Spleen (tissue), 11 donors: Measurements from ENCODE around the gene TCEANC2. TPM values are rescaled to one million over a fixed set of nuclear protein-coding genes. Genes with fewer than 3 reads are reported as not detected.

Experiments
- DNase-seq: peaks from one replicate; pipeline ENCODE4 v3.0.0-alpha.2; 2020
- H3K27ac ChIP-seq, 8 donors: fragments of 200-600 bp; sonication (generic) in 7 of 8; 1 replicate in 4 of 8; 2 replicates in 4 of 8; pipeline versions ENCODE4 v1.5.0 to v1.8.0; 2016 to 2021; ENCODE audit warnings: inconsistent platforms in 4 of 8, mild to moderate bottlenecking in 4 of 8, moderate library complexity in 1 of 8
- H3K27me3 ChIP-seq, 7 donors: fragments of 200-600 bp; sonication (generic) in 6 of 7; replicated peaks in 1 of 7; 1 replicate in 4 of 7; 2 replicates in 3 of 7; pipeline versions ENCODE4 v1.5.0 to v1.8.0; 2016 to 2021; ENCODE audit warnings: inconsistent platforms in 3 of 7, mild to moderate bottlenecking in 1 of 7
- H3K36me3 ChIP-seq, 6 donors: fragments of 200-600 bp; sonication (generic) in 5 of 6; 1 replicate in 4 of 6; 2 replicates in 2 of 6; pipeline versions ENCODE4 v1.5.0 to v1.8.0; 2016 to 2021; ENCODE audit warnings: inconsistent platforms in 2 of 6
- H3K4me1 ChIP-seq, 6 donors: fragments of 200-600 bp; sonication (generic) in 5 of 6; 1 replicate in 3 of 6; 2 replicates in 3 of 6; pipeline versions ENCODE4 v1.5.0 to v1.8.0; 2016 to 2021; ENCODE audit warnings: inconsistent platforms in 3 of 6
- H3K4me3 ChIP-seq, 8 donors: fragments of 200-600 bp; sonication (generic) in 7 of 8; 1 replicate in 4 of 8; 2 replicates in 4 of 8; pipeline versions ENCODE4 v1.5.0 to v1.8.0; 2016 to 2021; ENCODE audit warnings: inconsistent platforms in 4 of 8, mild to moderate bottlenecking in 4 of 8, moderate library complexity in 2 of 8
- H3K9me3 ChIP-seq, 8 donors: fragments of 200-600 bp; sonication (generic) in 7 of 8; 1 replicate in 4 of 8; 2 replicates in 4 of 8; pipeline versions ENCODE4 v1.5.0 to v1.8.0; 2016 to 2021; ENCODE audit warnings: inconsistent platforms in 4 of 8
- CTCF ChIP-seq, 11 experiments: fragments of 200-600 bp in 7 of 11; fragments of 450-650 bp in 4 of 11; sonication (generic) in 4 of 11; IDR thresholded peaks in 8 of 11; conservative IDR thresholded peaks in 3 of 11; 1 replicate in 7 of 11; 2 replicates in 4 of 11; pipeline versions ENCODE4 v1.4.0 to v1.8.0; 2016 to 2021; ENCODE audit warnings: antibody characterized with exemption in 11 of 11, inconsistent platforms in 4 of 11, mild to moderate bottlenecking in 1 of 11
- POLR2A ChIP-seq, 3 donors: fragments of 450-650 bp; IDR thresholded peaks; one replicate each; pipeline ENCODE4 v1.5.1; 2017; ENCODE audit warnings: antibody characterized with exemption in 3 of 3, mild to moderate bottlenecking in 1 of 3
- POLR2AphosphoS5 ChIP-seq, 3 donors: sonication (generic); formaldehyde crosslinking; IDR thresholded peaks; one replicate each; pipeline ENCODE4 v1.5.1; 2017; ENCODE audit warnings: antibody characterized with exemption in 3 of 3
- WGBS, 5 donors: extraction: QIAGEN DNeasy Blood & Tissue Kit in 3 of 5; methylation state at CpG; one replicate each; pipeline versions ENCODE4 v1.1.5 to v1.1.7; 2013 to 2018; 5-methylcytosine and 5-hydroxymethylcytosine counted together
- intact Hi-C: fragments of 100-400 bp; cut with DNase I; formaldehyde crosslinking; loops from one replicate; pipeline ENCODE4 v1.15.0; 2023; ENCODE audit warnings: low total_unique reads
- polyA plus RNA-seq, 3 donors: library from polyadenylated mRNA; stranded (reverse); fragments of 200-250 nt; gene quantifications; one replicate each; pipeline ENCODE4 v1.2.1, GENCODE V29; 2013
- total RNA-seq, 7 donors: library from RNA; depleted of rRNA in 3 of 7; stranded (reverse); fragments of >200 nt in 3 of 7; fragmentation: NEBNext Ultra II Directional in 4 of 7; extraction: Animal tissue kit (Norgen Biotek cat#: 25700) in 4 of 7; gene quantifications; one replicate each; pipeline versions ENCODE4 v1.1.0 to v1.2.1, GENCODE V29; 2016 to 2021
- donor health status: healthy with polysubstance abuse.
- donor health status: DM: no; HTN: no; CAD: no; lungs with moderate emphysema.
- donor health status: DM: no; HTN: no; CAD: no.
- donor health status: Bipolar disorder and iron deficiency.
- donor health status: healthy.
- donor health status: DM: no; HTN: no; CAD: no.
- donor health status: DM: yes; HTN: yes; CAD: no.

TCEANC2 gene
- total and polyA plus RNA-seq, 10 donors, result 1.9 to 12.7 (median 6.4) TPM

GRCh38 chr1:54069791-54070170 lies 16.4 kb downstream of the TCEANC2 start:
- Histone ChIP-seq H3K27me3 (no peaks in the 10 kb centered on the region), H3K4me3 (no peak overlapping the region), H3K9me3 (no peaks in the 10 kb centered on the region), H3K36me3 (peaks cover 0 to 50% (median 4%) of the 10 kb centered on the region in 6 donors), H3K27ac (no peak overlapping the region), H3K4me1 (peaks cover 0 to 9% (median 2%) of the 10 kb centered on the region in 6 donors)
- no peak for TF ChIP-seq POLR2A (IDR thresholded peaks at IDR 0.05)
- TF ChIP-seq POLR2AphosphoS5 (IDR thresholded peaks at IDR 0.05), result no peak
- TF ChIP-seq CTCF (IDR thresholded peaks at IDR 0.05 in 8 of 11, conservative IDR thresholded peaks at IDR 0.05 in 3 of 11), result no peak
- intact Hi-C loops, result loop anchor here (5.0 to 10.0 kb wide), 3 partner anchors 338 to 735 kb away; partner anchors contain the start of genes SSBP3 and TTC22
- 33 to 68% (median 59%) methylated on average over 1 of the region's 1 CpG for WGBS, 5 donors
- no peak for DNase-seq

- DNase-seq, result no peak
- no peaks in the 10 kb centered on the region for H3K27me3 ChIP-seq
- H3K4me1 ChIP-seq, result peaks cover 0 to 9% (median 2%) of the 10 kb centered on the region in 6 donors
- no peak overlapping the region for H3K4me3 ChIP-seq
- intact Hi-C loops, result loop anchor here (5.0 kb wide), 2 partner anchors 337 to 417 kb away; partner anchors contain the start of gene SSBP3
- H3K36me3 ChIP-seq, result peaks cover 0 to 50% (median 4%) of the 10 kb centered on the region in 6 donors
- WGBS, 5 donors, result 8 to 14% (median 11%) methylated on average over 2 of the region's 2 CpGs
- TF ChIP-seq POLR2AphosphoS5 (IDR thresholded peaks at IDR 0.05), result no peak
- TF ChIP-seq POLR2A (IDR thresholded peaks at IDR 0.05), result no peak
- peak; percentile 48 to 88 (median 73) for TF ChIP-seq CTCF (IDR thresholded peaks at IDR 0.05 in 8 of 11, conservative IDR thresholded peaks at IDR 0.05 in 3 of 11)
- H3K27ac ChIP-seq, result no peak overlapping the region
- no peaks in the 10 kb centered on the region for H3K9me3 ChIP-seq
These were observed 16.9 kb downstream of the TCEANC2 start for GRCh38 chr1:54070171-54070837.

- Histone ChIP-seq H3K27me3 (no peaks in the 10 kb centered on the region), H3K4me1 (peaks cover 0 to 11% (median 0%) of the 10 kb centered on the region in 6 donors), H3K36me3 (peaks cover 0 to 21% (median 4%) of the 10 kb centered on the region in 6 donors), H3K9me3 (no peaks in the 10 kb centered on the region), H3K4me3 (no peak overlapping the region), H3K27ac (no peak overlapping the region)
- no peak for DNase-seq
- TF ChIP-seq POLR2AphosphoS5 (IDR thresholded peaks at IDR 0.05) (no peak), CTCF (IDR thresholded peaks at IDR 0.05 in 8 of 11, conservative IDR thresholded peaks at IDR 0.05 in 3 of 11) (no peak), POLR2A (IDR thresholded peaks at IDR 0.05) (no peak)
- intact Hi-C loops, result no loop called here
These were observed 24.0 kb downstream of the TCEANC2 start for GRCh38 chr1:54077359-54077758.

GRCh38 chr1:54080598-54081049 lies 27.2 kb downstream of the TCEANC2 start:
- intact Hi-C loops, result no loop called here
- WGBS, 5 donors, result 88 to 97% (median 96%) methylated on average over 2 of the region's 2 CpGs

More at GRCh38 chr1:54080598-54081049, 27.2 kb downstream of the TCEANC2 start:
- Histone ChIP-seq H3K27ac (no peak overlapping the region), H3K4me3 (no peak overlapping the region), H3K36me3 (peaks cover 0 to 20% (median 0%) of the 10 kb centered on the region in 6 donors), H3K27me3 (no peaks in the 10 kb centered on the region), H3K9me3 (no peaks in the 10 kb centered on the region), H3K4me1 (peaks cover 0 to 11% (median 0%) of the 10 kb centered on the region in 6 donors)
- no peak for DNase-seq
- no peak for TF ChIP-seq POLR2AphosphoS5 (IDR thresholded peaks at IDR 0.05)
- TF ChIP-seq CTCF (IDR thresholded peaks at IDR 0.05 in 8 of 11, conservative IDR thresholded peaks at IDR 0.05 in 3 of 11), result no peak
- no peak for TF ChIP-seq POLR2A (IDR thresholded peaks at IDR 0.05)
